ENCODE data around the gene INPP5J.

INPP5J gene

DNA sequence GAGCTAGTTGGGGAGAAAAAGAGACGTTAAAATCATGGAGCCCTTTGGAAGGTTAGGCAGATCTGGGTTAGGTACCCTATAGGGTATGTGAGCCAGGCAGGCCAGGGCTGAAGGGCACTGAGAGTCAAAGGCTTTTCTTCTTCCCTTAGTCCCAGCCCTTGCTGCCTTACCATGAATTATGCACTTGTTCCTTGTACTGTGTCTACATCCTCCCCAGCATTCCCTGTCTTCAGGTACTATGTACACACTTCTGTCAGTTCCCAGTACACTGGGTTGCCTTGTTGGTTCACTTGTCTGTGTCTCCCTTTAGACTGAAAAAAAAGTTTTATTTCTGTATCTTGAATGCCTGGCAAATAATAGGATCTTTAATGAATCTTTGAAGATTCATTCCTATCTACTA lies 54.2 kb downstream of the INPP5J start:
- Histone ChIP-seq H3K4me1 (ENCODE audit: control insufficient read depth, insufficient read depth, low read length) (peaks cover 14% of the 10 kb centered on the region), H3K9me3 (ENCODE audit: control insufficient read depth, insufficient read depth, low read depth, low read length) (no peaks in the 10 kb centered on the region), H3K27ac (ENCODE audit: extremely low read depth, low read depth, low read length) (no peak overlapping the region), H3K4me3 (ENCODE audit: low read depth, low read length) (no peak overlapping the region), H3K36me3 (ENCODE audit: control insufficient read depth in 2 of 2, insufficient read depth in 1 of 2, low read length in 2 of 2) (peaks cover 0 to 16% of the 10 kb centered on the region in 2 experiments; a peak in 2 of 3 replicates)
- TF ChIP-seq ZNF362 (tag by site-specific recombination; IDR thresholded peaks at IDR 0.05) (no peak), ZNF501 (tag by site-specific recombination; IDR thresholded peaks at IDR 0.05) (no peak), ZNF677 (tag by site-specific recombination; IDR thresholded peaks at IDR 0.05) (no peak), ZFP37 (tag by site-specific recombination; IDR thresholded peaks at IDR 0.05) (no peak)
- CTCF ChIA-PET, result no interaction called here
- POLR2A ChIA-PET, result no interaction called here

- Histone ChIP-seq H3K36me3 (ENCODE audit: control insufficient read depth in 2 of 2, insufficient read depth in 1 of 2, low read length in 2 of 2) (peaks cover 4 to 20% of the 10 kb centered on the region in 2 experiments; a peak in 2 of 3 replicates), H3K4me3 (ENCODE audit: low read depth, low read length) (no peak overlapping the region), H3K27ac (ENCODE audit: extremely low read depth, low read depth, low read length) (no peak overlapping the region), H3K4me1 (ENCODE audit: control insufficient read depth, insufficient read depth, low read length) (peaks cover 14% of the 10 kb centered on the region), H3K9me3 (ENCODE audit: control insufficient read depth, insufficient read depth, low read depth, low read length) (no peaks in the 10 kb centered on the region)
- POLR2A ChIA-PET, result no interaction called here
- CTCF ChIA-PET, result interaction anchor here (0.9 to 1.1 kb wide), 2 partner anchors 40 to 96 kb away, joined by 3 read pairs; no protein-coding TSS in a partner anchor
- peak; percentile 47; the same call in 1 of the 2 replicates for TF ChIP-seq OSR2 (tag by site-specific recombination; IDR thresholded peaks at IDR 0.05)
- TF ChIP-seq KLF17 (tag by site-specific recombination; IDR thresholded peaks at IDR 0.05), result no peak
- TF ChIP-seq ZNF629 (tag by site-specific recombination; IDR thresholded peaks at IDR 0.05), result peak; percentile 22; the same call in 1 of the 2 replicates
- TF ChIP-seq ZFHX2 (tag by site-specific recombination; conservative IDR thresholded peaks at IDR 0.05), result 0 out of 2 replicates have a peak, but pooled peaks have one; percentile 9
- TF ChIP-seq ZBTB20 (tag by site-specific recombination; IDR thresholded peaks at IDR 0.05), result peak; percentile 57; the same call in 1 of the 2 replicates
- TF ChIP-seq GLIS1 (tag by site-specific recombination; IDR thresholded peaks at IDR 0.05), result peak; percentile 66
- TF ChIP-seq ZNF155 (tag by site-specific recombination; IDR thresholded peaks at IDR 0.05), result no peak
- TF ChIP-seq, protein P1, sequence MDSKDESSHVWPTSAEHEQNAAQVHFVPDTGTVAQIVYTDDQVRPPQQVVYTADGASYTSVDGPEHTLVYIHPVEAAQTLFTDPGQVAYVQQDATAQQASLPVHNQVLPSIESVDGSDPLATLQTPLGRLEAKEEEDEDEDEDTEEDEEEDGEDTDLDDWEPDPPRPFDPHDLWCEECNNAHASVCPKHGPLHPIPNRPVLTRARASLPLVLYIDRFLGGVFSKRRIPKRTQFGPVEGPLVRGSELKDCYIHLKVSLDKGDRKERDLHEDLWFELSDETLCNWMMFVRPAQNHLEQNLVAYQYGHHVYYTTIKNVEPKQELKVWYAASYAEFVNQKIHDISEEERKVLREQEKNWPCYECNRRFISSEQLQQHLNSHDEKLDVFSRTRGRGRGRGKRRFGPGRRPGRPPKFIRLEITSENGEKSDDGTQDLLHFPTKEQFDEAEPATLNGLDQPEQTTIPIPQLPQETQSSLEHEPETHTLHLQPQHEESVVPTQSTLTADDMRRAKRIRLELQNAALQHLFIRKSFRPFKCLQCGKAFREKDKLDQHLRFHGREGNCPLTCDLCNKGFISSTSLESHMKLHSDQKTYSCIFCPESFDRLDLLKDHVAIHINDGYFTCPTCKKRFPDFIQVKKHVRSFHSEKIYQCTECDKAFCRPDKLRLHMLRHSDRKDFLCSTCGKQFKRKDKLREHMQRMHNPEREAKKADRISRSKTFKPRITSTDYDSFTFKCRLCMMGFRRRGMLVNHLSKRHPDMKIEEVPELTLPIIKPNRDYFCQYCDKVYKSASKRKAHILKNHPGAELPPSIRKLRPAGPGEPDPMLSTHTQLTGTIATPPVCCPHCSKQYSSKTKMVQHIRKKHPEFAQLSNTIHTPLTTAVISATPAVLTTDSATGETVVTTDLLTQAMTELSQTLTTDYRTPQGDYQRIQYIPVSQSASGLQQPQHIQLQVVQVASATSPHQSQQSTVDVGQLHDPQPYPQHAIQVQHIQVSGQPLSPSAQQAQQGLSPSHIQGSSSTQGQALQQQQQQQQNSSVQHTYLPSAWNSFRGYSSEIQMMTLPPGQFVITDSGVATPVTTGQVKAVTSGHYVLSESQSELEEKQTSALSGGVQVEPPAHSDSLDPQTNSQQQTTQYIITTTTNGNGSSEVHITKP (tag by site-specific recombination; IDR thresholded peaks at IDR 0.05), result peak; percentile 14; the same call in 1 of the 2 replicates
- TF ChIP-seq SCRT2 (tag by site-specific recombination; IDR thresholded peaks at IDR 0.05), result no peak
- TF ChIP-seq, protein P2, sequence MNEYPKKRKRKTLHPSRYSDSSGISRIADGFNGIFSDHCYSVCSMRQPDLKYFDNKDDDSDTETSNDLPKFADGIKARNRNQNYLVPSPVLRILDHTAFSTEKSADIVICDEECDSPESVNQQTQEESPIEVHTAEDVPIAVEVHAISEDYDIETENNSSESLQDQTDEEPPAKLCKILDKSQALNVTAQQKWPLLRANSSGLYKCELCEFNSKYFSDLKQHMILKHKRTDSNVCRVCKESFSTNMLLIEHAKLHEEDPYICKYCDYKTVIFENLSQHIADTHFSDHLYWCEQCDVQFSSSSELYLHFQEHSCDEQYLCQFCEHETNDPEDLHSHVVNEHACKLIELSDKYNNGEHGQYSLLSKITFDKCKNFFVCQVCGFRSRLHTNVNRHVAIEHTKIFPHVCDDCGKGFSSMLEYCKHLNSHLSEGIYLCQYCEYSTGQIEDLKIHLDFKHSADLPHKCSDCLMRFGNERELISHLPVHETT (tag by site-specific recombination; IDR thresholded peaks at IDR 0.05), result no peak
Measured at GRCh38 chr22:31177420-31178162, 54.8 kb downstream of the INPP5J start.

Data from HEK293 (cell line).